Neural crest cell (in vitro differentiated cells): Measurements from ENCODE around the gene ZFP92. TPM values are rescaled to one million over a fixed set of nuclear protein-coding genes. Genes with fewer than 3 reads are reported as not detected.

Experiments
- DNase-seq: peaks from one replicate; pipeline ENCODE4 v3.0.0; 2021; ENCODE audit warnings: low read depth, mixed read lengths, low spot score
- H3K27ac Mint-ChIP-seq: one replicate; pipeline ENCODE4 v1.8.0; 2021; ENCODE audit warnings: mild to moderate bottlenecking, mixed read lengths; ENCODE audit not compliant: unreplicated experiment
- H3K27me3 Mint-ChIP-seq: 2 replicates; pipeline ENCODE4 v1.8.0; 2021; ENCODE audit warnings: low read depth, mild to moderate bottlenecking, mixed read lengths
- H3K36me3 Mint-ChIP-seq: 2 replicates; pipeline ENCODE4 v1.8.0; 2021; ENCODE audit warnings: low read depth, mild to moderate bottlenecking, mixed read lengths
- H3K4me1 Mint-ChIP-seq: 2 replicates; pipeline ENCODE4 v1.8.0; 2021; ENCODE audit warnings: mixed read lengths
- H3K4me3 Mint-ChIP-seq: one replicate; pipeline ENCODE4 v1.8.0; 2021; ENCODE audit warnings: mild to moderate bottlenecking, mixed read lengths
- H3K9me3 Mint-ChIP-seq: 2 replicates; pipeline ENCODE4 v1.8.0; 2021; ENCODE audit warnings: mixed read lengths
- CTCF ChIP-seq: fragments of 200-600 bp; sonication (generic); conservative IDR thresholded peaks from 2 replicates; pipeline ENCODE4 v1.5.0; 2021; ENCODE audit warnings: antibody characterized with exemption, mild to moderate bottlenecking
- total RNA-seq: library from RNA; stranded (reverse); gene quantifications from 2 replicates; pipeline ENCODE4 v1.2.1, GENCODE V29; 2021

Gene ZFP92
- total RNA-seq, 1 donor from 2014 or later = 0.23 TPM

- Mint-ChIP-seq H3K9me3 (no peaks in the 10 kb centered on the region), H3K4me1 (peaks cover 7% of the 10 kb centered on the region), H3K27me3 (peaks cover 18% of the 10 kb centered on the region), H3K27ac (no peak overlapping the region), H3K4me3 (peak overlapping the region; percentile 56), H3K36me3 (no peaks in the 10 kb centered on the region)
- no peak for DNase-seq
- no peak for TF ChIP-seq CTCF
Observed at GRCh38 chrX:153410373-153410772, 899 bp upstream of the ZFP92 start.

- H3K4me3 Mint-ChIP-seq = peak overlapping the region; percentile 56
- no peaks in the 10 kb centered on the region for H3K9me3 Mint-ChIP-seq
Observed at GRCh38 chrX:153410888-153411254, 401 bp upstream of the ZFP92 start.

GRCh38 chrX:153411988-153412574 is 809 bp downstream of the ZFP92 start:
- Mint-ChIP-seq H3K27me3 (peaks cover 15% of the 10 kb centered on the region), H3K4me1 (peaks cover 7% of the 10 kb centered on the region), H3K9me3 (no peaks in the 10 kb centered on the region), H3K4me3 (no peak overlapping the region), H3K27ac (no peak overlapping the region), H3K36me3 (no peaks in the 10 kb centered on the region)
- DNase-seq = no peak
- no peak for TF ChIP-seq CTCF

More at GRCh38 chrX:153410888-153411254, 401 bp upstream of the ZFP92 start:
- Mint-ChIP-seq H3K36me3 (no peaks in the 10 kb centered on the region), H3K4me1 (peaks cover 7% of the 10 kb centered on the region), H3K27me3 (peaks cover 18% of the 10 kb centered on the region), H3K27ac (no peak overlapping the region)
- no peak for TF ChIP-seq CTCF
- no peak for DNase-seq

GRCh38 chrX:153412746-153413720 is 1.8 kb downstream of the ZFP92 start:
- peak; percentile 18 for TF ChIP-seq CTCF
- no peak for DNase-seq
- Mint-ChIP-seq H3K27ac (no peak overlapping the region), H3K27me3 (peaks cover 13% of the 10 kb centered on the region), H3K9me3 (no peaks in the 10 kb centered on the region), H3K36me3 (no peaks in the 10 kb centered on the region), H3K4me1 (peaks cover 13% of the 10 kb centered on the region), H3K4me3 (no peak overlapping the region)

- no peak overlapping the region for H3K4me3 Mint-ChIP-seq
- no peak for DNase-seq
- no peak overlapping the region for H3K27ac Mint-ChIP-seq
- no peaks in the 10 kb centered on the region for H3K9me3 Mint-ChIP-seq
- TF ChIP-seq CTCF = no peak
- H3K27me3 Mint-ChIP-seq = peaks cover 13% of the 10 kb centered on the region
- peaks cover 13% of the 10 kb centered on the region for H3K4me1 Mint-ChIP-seq
- H3K36me3 Mint-ChIP-seq = no peaks in the 10 kb centered on the region
Observed at GRCh38 chrX:153413731-153414130, 2.5 kb downstream of the ZFP92 start.
